ENCODE data around the gene SAMD1.

DNA sequence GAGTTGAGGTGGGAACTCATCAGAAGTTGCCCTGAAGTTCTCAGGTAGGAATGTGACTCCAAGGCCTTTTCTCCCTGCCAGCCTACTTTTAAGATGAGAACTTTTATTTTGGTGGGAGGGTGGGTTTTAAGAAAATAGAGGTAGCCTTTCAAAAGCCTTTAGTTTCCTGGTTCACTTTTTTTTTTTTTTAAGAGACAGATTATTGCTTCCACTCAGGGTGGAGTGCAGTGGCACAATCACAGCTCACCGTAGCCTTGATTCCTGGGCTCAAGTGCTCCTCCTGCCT is 7.9 kb downstream of the SAMD1 start:
- no peak for TF ChIP-seq EZH2 (IDR thresholded peaks at IDR 0.05)
- no peak for TF ChIP-seq FOXP2 (optimal IDR thresholded peaks at IDR 0.05; ENCODE audit: control extremely low read depth, extremely low read length, insufficient read depth)
